HG02973 (cell line): ENCODE results near the gene TACSTD2.
"Not testable (repeated sequence)": the region's sequence is repeated elsewhere in the genome, so short reads cannot be mapped to it uniquely, and the experiment has no call there.

ENCODE experiments used
- ATAC-seq: cut with Tn5 transposase; IDR thresholded peaks from one replicate; pipeline ENCODE4 v1.9.1; 2021; ENCODE audit warnings: moderate library complexity; ENCODE audit not compliant: unreplicated experiment

Gene TACSTD2

GRCh38 chr1:58588396-58588795 is 11.3 kb upstream of the TACSTD2 start:
- ATAC-seq: no peak

- no peak for ATAC-seq
These were observed 10.6 kb upstream of the TACSTD2 start for GRCh38 chr1:58587667-58588066.

GRCh38 chr1:58586271-58586670 is 9.2 kb upstream of the TACSTD2 start:
- ATAC-seq: no peak

GRCh38 chr1:58585581-58586151 is 8.6 kb upstream of the TACSTD2 start:
- ATAC-seq: no peak

- no peak for ATAC-seq
These were observed 8.1 kb upstream of the TACSTD2 start for GRCh38 chr1:58585166-58585565.

GRCh38 chr1:58584082-58584895 is 7.2 kb upstream of the TACSTD2 start:
- ATAC-seq: peak; percentile 58

GRCh38 chr1:58583496-58583895 is 6.4 kb upstream of the TACSTD2 start:
- ATAC-seq: no peak

- not testable (repeated sequence) for ATAC-seq
These were observed 5.1 kb upstream of the TACSTD2 start for GRCh38 chr1:58582143-58582542.

GRCh38 chr1:58581641-58582040 is 4.6 kb upstream of the TACSTD2 start:
- no peak for ATAC-seq

GRCh38 chr1:58580186-58580585 is 3.1 kb upstream of the TACSTD2 start:
- no peak for ATAC-seq

GRCh38 chr1:58577654-58578030 is 590 bp upstream of the TACSTD2 start:
- no peak for ATAC-seq

GRCh38 chr1:58576325-58576726 is 726 bp downstream of the TACSTD2 start:
- ATAC-seq: no peak

GRCh38 chr1:58575551-58576324 is 1.3 kb downstream of the TACSTD2 start:
- no peak for ATAC-seq

GRCh38 chr1:58574816-58575215 is 2.2 kb downstream of the TACSTD2 start:
- ATAC-seq: no peak

- ATAC-seq: peak; percentile 96
These were observed 3.1 kb downstream of the TACSTD2 start for GRCh38 chr1:58573705-58574591.

- ATAC-seq: no peak
These were observed 3.9 kb downstream of the TACSTD2 start for GRCh38 chr1:58573138-58573537.

- ATAC-seq: no peak
These were observed 4.4 kb downstream of the TACSTD2 start for GRCh38 chr1:58572690-58573089.

- ATAC-seq: no peak
These were observed 5.4 kb downstream of the TACSTD2 start for GRCh38 chr1:58571616-58572015.

- ATAC-seq: no peak
These were observed 6.2 kb downstream of the TACSTD2 start for GRCh38 chr1:58570817-58571216.

GRCh38 chr1:58570094-58570493 is 7.0 kb downstream of the TACSTD2 start:
- ATAC-seq: no peak

- no peak for ATAC-seq
These were observed 8.1 kb downstream of the TACSTD2 start for GRCh38 chr1:58568911-58569310.
